Measurements from ENCODE around the gene GABRG3. TPM values are rescaled to one million over a fixed set of nuclear protein-coding genes. Genes with fewer than 3 reads are reported as not detected.

Gene GABRG3
- total and polyA plus RNA-seq, 12 donors, result 0.08 to 1.1 (median 0.44) TPM; not detected in 5

GRCh38 chr15:27448234-27448633 lies 477.3 kb downstream of the GABRG3 start:
- no peak overlapping the region for H3K4me3 ChIP-seq
- H3K27ac ChIP-seq, result no peak overlapping the region
- no peak for TF ChIP-seq POLR2A (IDR thresholded peaks at IDR 0.05)
- no peak for TF ChIP-seq CTCF (IDR thresholded peaks at IDR 0.05)
- no peak for DNase-seq
- 71 to 80% (median 76%) methylated on average over 5 of the region's 5 CpGs for WGBS, 4 donors
- no peaks in the 10 kb centered on the region for H3K36me3 ChIP-seq (replicated peaks in 1 of 2)
- H3K9me3 ChIP-seq (replicated peaks in 1 of 3), result no peaks in the 10 kb centered on the region
- intact Hi-C loops (cut with DNase I), result loop anchor here in 1 of 2 donors (10.0 kb wide), 1 partner anchor 53 kb away; no protein-coding TSS in a partner anchor
- no peaks in the 10 kb centered on the region for H3K27me3 ChIP-seq
- no peaks in the 10 kb centered on the region for H3K4me1 ChIP-seq (replicated peaks in 1 of 2)

GRCh38 chr15:27448986-27449385 lies 478.0 kb downstream of the GABRG3 start:
- Histone ChIP-seq H3K36me3 (replicated peaks in 1 of 2) (no peaks in the 10 kb centered on the region), H3K27me3 (no peaks in the 10 kb centered on the region), H3K9me3 (replicated peaks in 1 of 3) (no peaks in the 10 kb centered on the region), H3K4me3 (no peak overlapping the region), H3K4me1 (replicated peaks in 1 of 2) (no peaks in the 10 kb centered on the region), H3K27ac (no peak overlapping the region)
- 38 to 48% (median 43%) methylated on average over 4 of the region's 4 CpGs for WGBS, 4 donors
- no peak for DNase-seq
- intact Hi-C loops (cut with DNase I), result loop anchor here in 1 of 2 donors (10.0 kb wide), 1 partner anchor 54 kb away; no protein-coding TSS in a partner anchor
- no peak for TF ChIP-seq POLR2A (IDR thresholded peaks at IDR 0.05)
- TF ChIP-seq CTCF (IDR thresholded peaks at IDR 0.05), result no peak

- H3K9me3 ChIP-seq (replicated peaks in 1 of 3), result no peaks in the 10 kb centered on the region
- WGBS, 4 donors, result 64 to 72% (median 69%) methylated on average over 5 of the region's 5 CpGs
- no peaks in the 10 kb centered on the region for H3K36me3 ChIP-seq (replicated peaks in 1 of 2)
- no peak overlapping the region for H3K4me3 ChIP-seq
- H3K4me1 ChIP-seq (replicated peaks in 1 of 2), result no peaks in the 10 kb centered on the region
- TF ChIP-seq POLR2A (IDR thresholded peaks at IDR 0.05) (no peak), CTCF (IDR thresholded peaks at IDR 0.05) (no peak)
- DNase-seq, result no peak
- intact Hi-C loops (cut with DNase I), result loop anchor here in 1 of 2 donors (10.0 kb wide), 1 partner anchor 55 kb away; no protein-coding TSS in a partner anchor
- no peaks in the 10 kb centered on the region for H3K27me3 ChIP-seq
- H3K27ac ChIP-seq, result no peak overlapping the region
Observed at GRCh38 chr15:27449941-27450340, 479.0 kb downstream of the GABRG3 start.

GRCh38 chr15:27454281-27455075 lies 483.5 kb downstream of the GABRG3 start:
- H3K4me3 ChIP-seq, result no peak overlapping the region
- no peak for DNase-seq
- WGBS, 4 donors, result 61 to 65% (median 63%) methylated on average over 13 of the region's 13 CpGs
- intact Hi-C loops (cut with DNase I), result no loop called here
- H3K4me1 ChIP-seq (replicated peaks in 1 of 2), result no peaks in the 10 kb centered on the region
- no peak overlapping the region for H3K27ac ChIP-seq
- H3K36me3 ChIP-seq (replicated peaks in 1 of 2), result no peaks in the 10 kb centered on the region
- no peak for TF ChIP-seq CTCF (IDR thresholded peaks at IDR 0.05)
- H3K27me3 ChIP-seq, result no peaks in the 10 kb centered on the region
- no peaks in the 10 kb centered on the region for H3K9me3 ChIP-seq (replicated peaks in 1 of 3)

Data from adrenal gland (tissue), 12 donors.